Endothelial cell of umbilical vein (primary cell): Measurements from ENCODE around the gene RBAK. TPM values are rescaled to one million over a fixed set of nuclear protein-coding genes. Genes with fewer than 3 reads are reported as not detected.

Source experiments
- BruUV-seq: library from RNA; stranded (reverse); fragments of 400-500 nt; replicated peaks from 2 replicates; lab custom pipeline; 2021; lab: Mats Ljungman, UMichigan
- CTCF ChIA-PET: fragments of 300-600, 350-600 bp; sonication (Branson Sonifier 250); formaldehyde crosslinking; loops from one replicate; lab custom pipeline; 2021; ENCODE audit warnings: antibody characterized with exemption, inconsistent platforms; lab: Charles Lee
- POLR2A ChIA-PET: fragments of 300-600, 350-600 bp; sonication (Branson Sonifier 250); formaldehyde crosslinking; loops from one replicate; lab custom pipeline; 2021; ENCODE audit warnings: antibody characterized with exemption, inconsistent platforms; lab: Charles Lee
- DNase-seq: peaks from one replicate; pipeline ENCODE4 v3.0.0-alpha.2; 2011; ENCODE audit warnings: low read depth, low spot score
- FAIRE-seq: peaks from 2 replicates; lab custom pipeline; 2011; peaks lifted over from hg19 to GRCh38; lab: Jason Lieb, UNC
- H2AFZ ChIP-seq: 2 replicates; pipeline ENCODE4 v1.6.0; 2012; ENCODE audit warnings: low read depth, low read length, control low read depth, inconsistent platforms
- H3K27ac ChIP-seq: 2 replicates; pipeline ENCODE4 v1.5.1; 2011; ENCODE audit warnings: low read depth, mild to moderate bottlenecking, control low read depth, low read length, moderate library complexity; ENCODE audit not compliant: insufficient read depth
- H3K27me3 ChIP-seq, 2 experiments: 2 replicates each; pipeline versions ENCODE4 v1.6.0 to v1.6.1; 2011; ENCODE audit warnings: low read length in 2 of 2, mixed read lengths in 1 of 2; ENCODE audit not compliant: control insufficient read depth in 2 of 2, insufficient read depth in 2 of 2
- H3K36me3 ChIP-seq, 2 experiments: 2 replicates in 1 of 2; 3 replicates in 1 of 2; pipeline ENCODE4 v1.5.1; 2011; ENCODE audit warnings: low read length in 2 of 2, mild to moderate bottlenecking in 1 of 2, moderate library complexity in 1 of 2; ENCODE audit not compliant: control insufficient read depth in 2 of 2, insufficient read depth in 2 of 2; ENCODE audit errors: extremely low read depth in 1 of 2
- H3K4me1 ChIP-seq: 3 replicates; pipeline ENCODE4 v1.5.1; 2011; ENCODE audit warnings: mild to moderate bottlenecking, low read length; ENCODE audit not compliant: control insufficient read depth, insufficient read depth; ENCODE audit errors: extremely low read depth
- H3K4me2 ChIP-seq: 2 replicates; pipeline ENCODE4 v1.6.1; 2011; ENCODE audit warnings: low read length, control low read depth, mixed read lengths; ENCODE audit not compliant: insufficient read depth
- H3K4me3 ChIP-seq, 3 experiments: fragments of 200-600 bp in 1 of 3; sonication (generic), shearing (Covaris generic) in 1 of 3; replicated peaks in 1 of 3; 2 replicates each; pipeline ENCODE4 v1.5.1; 2011 to 2016; ENCODE audit warnings: control low read depth in 3 of 3, low read length in 3 of 3, mild to moderate bottlenecking in 2 of 3, inconsistent platforms in 1 of 3, low read depth in 1 of 3, moderate library complexity in 1 of 3; ENCODE audit not compliant: insufficient read depth in 1 of 3
- H3K79me2 ChIP-seq: 2 replicates; pipeline ENCODE4 v1.6.0; 2012; ENCODE audit warnings: low read length, inconsistent platforms; ENCODE audit not compliant: control insufficient read depth, insufficient read depth
- H3K9ac ChIP-seq: replicated peaks from 2 replicates; pipeline ENCODE3; 2011; ENCODE audit warnings: low read length, control low read depth; ENCODE audit not compliant: insufficient read depth; ENCODE audit errors: extremely low read depth
- H3K9me1 ChIP-seq: replicated peaks from 3 replicates; pipeline ENCODE4 v1.6.0; 2011; ENCODE audit warnings: mild to moderate bottlenecking, low read length; ENCODE audit not compliant: control insufficient read depth, insufficient read depth; ENCODE audit errors: extremely low read depth
- H3K9me3 ChIP-seq: replicated peaks from 2 replicates; pipeline ENCODE4 v1.5.1; 2012; ENCODE audit warnings: low read length, inconsistent platforms; ENCODE audit not compliant: control insufficient read depth, insufficient read depth
- H4K20me1 ChIP-seq: replicated peaks from 2 replicates; pipeline ENCODE3; 2011; ENCODE audit warnings: mild to moderate bottlenecking, low read length; ENCODE audit not compliant: control insufficient read depth, insufficient read depth; ENCODE audit errors: extremely low read depth
- CTCF ChIP-seq, 2 donors: IDR thresholded peaks; 1 replicate in 1 of 2; 2 replicates in 1 of 2; pipeline ENCODE4 v1.5.1; 2011; ENCODE audit warnings: low read length in 2 of 2, mild to moderate bottlenecking in 2 of 2, moderate library complexity in 2 of 2, control low read depth in 1 of 2, inconsistent platforms in 1 of 2, low read depth in 1 of 2; ENCODE audit not compliant: insufficient read depth in 1 of 2; ENCODE audit errors: extremely low read depth in 1 of 2
- EZH2 ChIP-seq: IDR thresholded peaks from 2 replicates; pipeline ENCODE4 v1.6.1; 2012; ENCODE audit warnings: borderline replicate concordance, low read depth, mild to moderate bottlenecking, moderate library complexity, low read length, inconsistent platforms; ENCODE audit not compliant: severe bottlenecking
- FOS ChIP-seq: IDR thresholded peaks from 2 replicates; pipeline ENCODE4 v1.6.1; 2011; ENCODE audit warnings: mild to moderate bottlenecking, low read length, moderate library complexity, borderline replicate concordance; ENCODE audit not compliant: insufficient read depth
- GATA2 ChIP-seq: IDR thresholded peaks from 2 replicates; pipeline ENCODE4 v1.7.0; 2011; ENCODE audit warnings: low read depth, mild to moderate bottlenecking, moderate library complexity, mixed read lengths, low read length; ENCODE audit not compliant: insufficient read length, insufficient read depth
- JUN ChIP-seq: IDR thresholded peaks from 2 replicates; pipeline ENCODE4 v1.6.1; 2011; ENCODE audit warnings: borderline replicate concordance, low read depth; ENCODE audit not compliant: insufficient read length, insufficient read depth
- MAX ChIP-seq: IDR thresholded peaks from 2 replicates; pipeline ENCODE4 v1.6.1; 2011; ENCODE audit not compliant: insufficient read depth, insufficient read length
- MYC ChIP-seq: IDR thresholded peaks from one replicate; pipeline ENCODE4 v1.6.1; 2011; ENCODE audit warnings: mild to moderate bottlenecking, low read depth, low read length
- POLR2A ChIP-seq: IDR thresholded peaks from 2 replicates; pipeline ENCODE4 v1.6.1; 2012; ENCODE audit warnings: low read depth, mild to moderate bottlenecking, control low read depth, low read length
- POLR2AphosphoS5 ChIP-seq: IDR thresholded peaks from 2 replicates; pipeline ENCODE4 v1.6.1; 2012; ENCODE audit warnings: low read depth, mild to moderate bottlenecking, control low read depth, low read length, moderate library complexity; ENCODE audit not compliant: insufficient read depth
- dilution Hi-C: fragments of 300-500 bp; cut with MboI; formaldehyde crosslinking; loops from one replicate; pipeline ENCODE4 v1.15.0; 2019; ENCODE audit warnings: low sequenced_read_pairs; ENCODE audit not compliant: extremely low pct_ligation_motif_present
- intact Hi-C: fragments of 100-400 bp; cut with micrococcal nuclease; formaldehyde crosslinking; loops from one replicate; pipeline ENCODE4 v1.10.0; 2022
- polyA plus RNA-seq, 4 experiments: library from polyadenylated mRNA; depleted of rRNA in 3 of 4; stranded (reverse) in 3 of 4; unstranded in 1 of 4; fragments of >200 nt; gene quantifications; 2 replicates each; pipeline versions ENCODE4 v1.2.1 to v1.2.3, GENCODE V29; 2011 to 2012; ENCODE audit warnings: missing spikeins in 1 of 4
- total RNA-seq: library from RNA; stranded (reverse); gene quantifications from 2 replicates; pipeline ENCODE4 v1.2.3, GENCODE V29; 2021

The RBAK gene
- total and polyA plus RNA-seq, 2 donors (not counting 3 experiments of a cell fraction or from before 2014, with no cell fraction given) = 1.4 to 8.6 TPM

- dilution Hi-C loops = no loop called here
- DNase-seq (no peak), FAIRE-seq (no peak)
- H3K4me3 ChIP-seq = no peak overlapping the region
- H3K27me3 ChIP-seq = no peaks in the 10 kb centered on the region
- H3K27ac ChIP-seq = no peak overlapping the region
- no peak overlapping the region for H3K4me2 ChIP-seq
- intact Hi-C loops = no loop called here
- no peaks in the 10 kb centered on the region for H3K79me2 ChIP-seq
- no peaks in the 10 kb centered on the region for H3K4me1 ChIP-seq
- H3K9me1 ChIP-seq = no peaks in the 10 kb centered on the region
- no TSS peak for BruUV-seq
- peaks cover 2 to 27% of the 10 kb centered on the region in 2 experiments for H3K36me3 ChIP-seq
- no peak overlapping the region for H2AFZ ChIP-seq
- TF ChIP-seq POLR2AphosphoS5 (no peak), JUN (no peak), GATA2 (no peak), MYC (no peak), EZH2 (no peak), POLR2A (no peak)
- no peak overlapping the region for H3K9ac ChIP-seq
- H4K20me1 ChIP-seq = no peaks in the 10 kb centered on the region
- no peaks in the 10 kb centered on the region for H3K9me3 ChIP-seq
- POLR2A ChIA-PET = no interaction called here
- CTCF ChIA-PET = no interaction called here
Measured at GRCh38 chr7:4996696-4997222, 48.9 kb upstream of the RBAK start.

GRCh38 chr7:4998244-4998643 is 47.4 kb upstream of the RBAK start:
- Histone ChIP-seq H2AFZ (no peak overlapping the region), H3K4me1 (no peaks in the 10 kb centered on the region), H4K20me1 (no peaks in the 10 kb centered on the region), H3K27ac (no peak overlapping the region), H3K79me2 (no peaks in the 10 kb centered on the region), H3K9me1 (no peaks in the 10 kb centered on the region), H3K27me3 (no peaks in the 10 kb centered on the region), H3K4me2 (no peak overlapping the region), H3K36me3 (peaks cover 2 to 23% of the 10 kb centered on the region in 2 experiments), H3K4me3 (no peak overlapping the region), H3K9me3 (no peaks in the 10 kb centered on the region), H3K9ac (no peak overlapping the region)
- ChIA-PET CTCF (interaction anchor here (1.7 kb wide), 1 partner anchor 24 kb away, joined by 6 read pairs; no protein-coding TSS in a partner anchor), POLR2A (no interaction called here)
- dilution Hi-C loops (no loop called here), intact Hi-C loops (no loop called here)
- no TSS peak for BruUV-seq
- FAIRE-seq (no peak), DNase-seq (no peak)
- TF ChIP-seq EZH2 = no peak
- no peak for TF ChIP-seq MAX
- TF ChIP-seq GATA2 = no peak
- TF ChIP-seq FOS = no peak
- no peak for TF ChIP-seq JUN
- TF ChIP-seq POLR2A = no peak
- no peak for TF ChIP-seq CTCF (IDR thresholded peaks at IDR 0.05; ENCODE audit: extremely low read depth in 1 of 2, insufficient read depth in 1 of 2, low read depth in 1 of 2, low read length in 2 of 2)
- no peak for TF ChIP-seq POLR2AphosphoS5
- no peak for TF ChIP-seq MYC
